ENCODE data around the gene DAZAP2.
"Not testable (repeated sequence)": the region's sequence is repeated elsewhere in the genome, so short reads cannot be mapped to it uniquely, and the experiment has no call there.

Gene DAZAP2

GRCh38 chr12:51247523-51248206 lies 9.0 kb downstream of the DAZAP2 start:
- DNase-seq (ENCODE audit: low spot score): no peak

GRCh38 chr12:51253276-51253675 lies 14.7 kb downstream of the DAZAP2 start:
- DNase-seq (ENCODE audit: low spot score): no peak

GRCh38 chr12:51254536-51254935 lies 15.9 kb downstream of the DAZAP2 start:
- no peak for DNase-seq (ENCODE audit: low spot score)

DNA sequence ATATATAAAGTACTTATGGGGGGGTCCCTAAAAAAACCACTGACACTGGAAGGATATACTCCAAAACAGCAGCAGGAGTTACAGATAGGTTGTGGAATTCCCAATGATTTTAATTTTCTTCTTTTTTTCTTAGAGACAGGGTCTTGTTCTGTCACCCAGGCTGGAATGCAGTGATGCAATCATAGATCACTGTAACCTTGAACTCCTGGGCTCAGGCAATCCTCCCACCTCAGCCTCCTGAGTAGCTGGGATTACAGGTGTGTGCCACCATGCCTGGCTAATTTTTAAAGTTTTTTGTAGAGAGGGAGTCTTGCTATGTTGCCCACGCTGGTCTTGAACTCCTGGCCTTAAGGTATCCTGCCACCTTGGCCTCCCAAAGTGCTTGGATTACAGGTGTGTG lies 21.0 kb downstream of the DAZAP2 start:
- DNase-seq (ENCODE audit: low spot score): not testable (repeated sequence)

DNA sequence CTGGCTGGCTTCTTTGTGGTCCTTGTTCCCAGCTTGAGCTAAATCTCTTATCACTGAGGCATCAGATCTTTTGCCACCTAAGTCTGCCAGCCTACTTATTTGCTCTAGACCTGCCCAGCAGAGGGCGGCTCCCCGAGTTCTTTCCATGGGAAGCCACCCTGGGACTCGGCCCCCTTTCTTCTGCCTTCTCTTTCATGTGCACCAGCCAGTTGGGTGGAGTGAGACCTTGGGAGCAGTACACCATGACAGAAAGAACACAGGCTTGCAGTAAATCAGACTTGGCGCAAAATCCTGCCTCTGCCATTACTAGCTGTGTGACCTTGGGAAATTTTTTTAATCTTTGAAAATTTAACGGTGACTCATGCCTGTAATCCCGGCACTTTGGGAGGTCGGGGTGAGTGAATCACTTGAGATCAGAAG lies 24.1 kb downstream of the DAZAP2 start:
- DNase-seq (ENCODE audit: low spot score): peak; percentile 41

- no peak for DNase-seq (ENCODE audit: low spot score)
Observed at GRCh38 chr12:51263341-51263740, 24.7 kb downstream of the DAZAP2 start.

- DNase-seq (ENCODE audit: low spot score): no peak
Observed at GRCh38 chr12:51264297-51264696, 25.7 kb downstream of the DAZAP2 start.

- no peak for DNase-seq (ENCODE audit: low spot score)
Observed at GRCh38 chr12:51265024-51265423, 26.4 kb downstream of the DAZAP2 start.

DNA sequence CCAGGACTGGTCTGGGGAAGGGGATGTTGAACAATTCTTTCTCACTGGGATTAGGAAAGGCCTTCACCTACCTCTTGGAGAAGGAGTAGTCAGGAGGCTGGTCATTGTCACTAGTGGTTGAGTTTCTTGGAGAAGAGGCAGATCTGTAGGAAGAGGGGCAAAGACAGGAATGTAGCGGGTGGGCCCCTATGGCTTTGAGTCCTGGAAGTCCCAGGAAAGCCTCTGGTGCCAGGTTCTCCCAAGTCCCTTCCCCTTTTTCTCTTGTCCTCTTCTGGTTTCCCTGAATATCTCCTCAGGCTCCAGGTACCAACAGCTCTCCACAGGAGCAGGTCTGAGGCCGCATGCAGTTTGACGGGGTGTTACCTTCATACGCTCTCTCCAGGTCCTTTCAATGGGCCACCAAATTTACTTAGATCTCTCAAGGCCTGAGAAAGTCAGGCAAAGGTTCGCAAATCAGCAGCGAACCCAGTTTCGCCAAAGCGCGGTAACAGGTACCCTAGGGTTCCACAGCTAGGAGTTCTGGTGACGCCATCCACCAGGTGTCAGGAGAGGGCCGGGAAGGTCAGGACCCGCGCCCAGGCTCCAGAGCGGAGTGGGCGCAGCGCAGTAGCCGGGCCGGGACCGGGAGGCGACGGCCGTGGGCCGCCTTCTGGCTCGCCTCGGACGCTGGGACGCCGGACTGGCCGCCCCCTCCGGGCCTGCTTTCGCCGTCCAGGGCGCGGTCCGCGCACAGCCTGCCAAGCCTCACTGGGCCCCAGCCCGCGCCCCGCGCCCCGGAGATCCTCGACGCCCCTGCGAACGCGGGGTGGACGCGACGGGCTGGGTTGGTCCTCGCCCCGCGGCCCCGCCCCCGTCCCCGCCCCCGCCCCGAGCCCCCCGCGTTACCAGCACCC lies 30.8 kb downstream of the DAZAP2 start:
- peak; percentile 64 for DNase-seq (ENCODE audit: low spot score)

GRCh38 chr12:51270067-51270950 lies 31.7 kb downstream of the DAZAP2 start, which contains the start of gene SMAGP:
Gene SMAGP (minus strand): TSS chr12:51270415. CDS start chr12:51269278, 1,137 bp downstream.
- peak; percentile 48 for DNase-seq (ENCODE audit: low spot score)

- DNase-seq (ENCODE audit: low spot score): no peak
Observed at GRCh38 chr12:51270951-51271518, 32.4 kb downstream of the DAZAP2 start.

DNA sequence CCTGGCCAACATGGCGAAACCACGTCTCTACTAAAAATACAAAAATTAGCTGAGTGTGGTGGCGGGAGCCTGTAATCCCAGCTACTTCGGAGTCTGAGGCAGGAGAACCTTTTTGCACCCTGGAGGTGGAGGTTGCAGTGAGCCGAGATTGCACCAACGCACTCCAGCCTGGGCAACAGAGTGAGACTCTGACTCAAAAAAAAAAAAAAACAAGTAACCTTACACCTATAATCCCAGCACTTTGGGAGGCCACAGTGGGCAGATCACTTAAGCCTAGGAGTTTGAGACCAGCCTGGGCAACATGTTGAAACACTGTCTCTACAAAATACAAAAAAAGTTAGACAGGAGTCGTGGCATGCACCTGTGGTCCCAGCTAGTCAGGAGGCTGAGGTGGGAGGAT lies 34.2 kb downstream of the DAZAP2 start:
- DNase-seq (ENCODE audit: low spot score): not testable (repeated sequence)

DNA sequence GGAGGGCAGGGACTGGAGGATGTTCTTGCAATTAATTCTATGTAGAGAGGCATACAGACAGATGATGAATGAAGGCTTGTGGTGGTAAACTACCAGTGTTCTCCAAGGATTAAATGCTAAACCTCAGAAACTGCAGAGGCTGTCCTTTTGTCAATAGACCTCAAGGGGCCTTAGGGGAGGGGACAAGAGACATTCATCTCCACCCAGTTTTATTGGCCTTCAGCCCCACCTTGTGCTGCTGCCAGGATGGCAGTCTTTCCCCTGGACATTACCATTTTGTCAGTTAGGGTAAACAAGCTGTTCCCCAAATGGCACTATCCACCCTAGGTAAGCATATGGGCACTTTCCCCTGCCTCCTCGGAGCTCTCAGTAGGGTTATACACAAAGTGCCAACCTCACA lies 36.5 kb downstream of the DAZAP2 start:
- no peak for DNase-seq (ENCODE audit: low spot score)

DNA sequence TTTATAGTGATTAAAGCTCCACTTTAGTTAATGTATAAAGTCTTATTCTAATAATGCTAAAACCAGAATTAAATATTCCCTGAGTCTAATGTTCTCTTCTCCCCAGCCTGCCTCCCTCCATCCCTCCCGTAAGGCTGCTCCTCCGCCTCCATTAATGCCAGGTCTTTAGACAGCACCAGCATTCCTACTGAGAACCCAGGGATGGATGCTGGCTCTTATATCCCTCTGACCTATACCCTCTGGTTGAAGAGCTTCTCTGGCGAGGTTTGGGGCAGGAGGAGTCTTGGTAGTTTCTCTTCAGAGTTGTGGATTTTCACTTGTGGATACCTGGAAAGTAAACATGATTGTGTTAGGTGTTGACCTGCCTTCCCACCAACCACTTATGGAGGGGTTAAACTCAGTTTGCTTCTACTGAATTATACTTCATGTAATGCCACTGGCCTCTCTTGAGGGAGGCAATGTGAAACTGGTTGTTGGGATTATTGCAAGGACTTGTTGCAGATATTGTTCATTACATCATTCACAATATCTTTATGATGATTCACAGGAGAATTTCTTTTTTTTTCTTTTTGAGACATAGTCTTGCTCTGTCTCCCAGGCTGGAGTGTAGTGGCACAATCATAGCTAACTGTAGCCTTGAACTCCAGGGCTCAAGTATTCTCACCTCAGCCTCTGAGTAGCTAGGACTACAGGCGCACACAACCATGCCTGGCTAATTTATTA lies 42.7 kb downstream of the DAZAP2 start:
- no peak for DNase-seq (ENCODE audit: low spot score)

DNA sequence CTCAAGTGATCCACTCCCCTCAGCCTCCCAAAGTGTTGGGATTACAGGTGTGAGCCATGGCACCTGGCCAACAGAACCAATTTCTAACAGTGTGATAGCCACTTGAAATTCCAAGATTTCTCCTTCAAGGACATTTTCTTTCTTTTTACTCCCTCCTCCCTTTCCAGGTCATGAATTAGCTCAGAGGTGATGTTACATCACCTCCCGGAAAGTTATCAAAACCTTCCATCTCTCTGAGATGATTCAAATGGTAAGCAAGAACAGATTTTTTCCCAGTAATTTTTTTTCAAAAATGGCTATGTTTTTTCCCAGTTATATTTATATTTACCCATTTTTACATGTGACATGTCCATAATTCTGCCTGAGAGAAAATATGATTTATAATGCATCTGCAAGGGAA lies 47.2 kb downstream of the DAZAP2 start:
- DNase-seq (ENCODE audit: low spot score): no peak

DNA sequence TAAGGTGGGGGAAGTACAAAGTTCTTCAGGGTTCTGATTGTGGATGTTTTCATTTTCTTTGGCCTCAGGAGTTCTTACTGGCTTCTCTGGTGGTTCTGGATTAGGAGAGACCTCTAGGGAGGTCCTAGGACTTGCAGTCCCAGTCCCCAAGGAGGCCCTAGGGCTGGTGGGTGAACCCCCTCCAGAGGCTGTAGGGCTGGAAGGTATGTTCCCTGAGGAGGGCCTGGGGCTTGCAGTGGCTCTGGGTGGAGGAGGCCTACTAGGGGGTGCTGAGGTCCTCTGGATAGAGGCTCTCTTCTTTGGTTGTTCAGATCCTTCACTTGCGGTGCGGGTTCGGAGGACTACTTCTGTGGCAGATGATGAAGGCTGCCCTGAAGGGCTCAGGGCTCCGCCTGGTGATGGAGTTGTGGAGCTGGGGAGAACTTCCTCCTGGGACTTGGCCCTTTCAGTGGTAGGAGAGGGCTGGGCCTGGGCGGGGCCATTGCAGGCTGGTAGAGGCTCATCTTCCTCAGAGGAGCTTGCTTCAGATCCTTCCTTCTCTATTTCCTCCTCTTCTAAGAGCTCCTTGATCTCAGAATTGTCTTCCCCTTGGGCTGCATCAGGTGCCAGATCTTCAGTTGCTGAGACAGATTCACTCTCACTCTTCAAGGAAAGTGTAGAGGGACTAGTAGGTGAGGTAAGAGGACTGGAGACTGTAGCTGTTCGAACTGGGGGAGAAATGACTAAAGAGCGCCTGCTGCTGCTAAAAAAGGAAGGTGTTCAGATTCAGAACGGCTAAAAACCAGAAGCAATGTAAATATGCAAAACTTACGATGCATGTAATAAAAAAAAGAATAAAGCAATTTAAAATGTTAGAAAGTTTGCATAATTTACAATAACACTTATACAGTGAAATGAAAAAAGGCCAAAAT lies 53.2 kb downstream of the DAZAP2 start:
- not testable (repeated sequence) for DNase-seq (ENCODE audit: low spot score)

Measured in SK-N-DZ (cell line).